Neural crest cell (in vitro differentiated cells): ENCODE measurements around the gene VGLL3. TPM values are rescaled to one million over a fixed set of nuclear protein-coding genes. Genes with fewer than 3 reads are reported as not detected.

Experiments used
- DNase-seq: peaks from one replicate; pipeline ENCODE4 v3.0.0; 2021; ENCODE audit warnings: low read depth, mixed read lengths, low spot score
- H3K27ac Mint-ChIP-seq: one replicate; pipeline ENCODE4 v1.8.0; 2021; ENCODE audit warnings: mild to moderate bottlenecking, mixed read lengths; ENCODE audit not compliant: unreplicated experiment
- H3K27me3 Mint-ChIP-seq: 2 replicates; pipeline ENCODE4 v1.8.0; 2021; ENCODE audit warnings: low read depth, mild to moderate bottlenecking, mixed read lengths
- H3K36me3 Mint-ChIP-seq: 2 replicates; pipeline ENCODE4 v1.8.0; 2021; ENCODE audit warnings: low read depth, mild to moderate bottlenecking, mixed read lengths
- H3K4me1 Mint-ChIP-seq: 2 replicates; pipeline ENCODE4 v1.8.0; 2021; ENCODE audit warnings: mixed read lengths
- H3K4me3 Mint-ChIP-seq: one replicate; pipeline ENCODE4 v1.8.0; 2021; ENCODE audit warnings: mild to moderate bottlenecking, mixed read lengths
- H3K9me3 Mint-ChIP-seq: 2 replicates; pipeline ENCODE4 v1.8.0; 2021; ENCODE audit warnings: mixed read lengths
- total RNA-seq: library from RNA; stranded (reverse); gene quantifications from 2 replicates; pipeline ENCODE4 v1.2.1, GENCODE V29; 2021
- TF ChIP-seq, protein P1 (sequence below): fragments of 200-600 bp; sonication (generic); conservative IDR thresholded peaks from 2 replicates; pipeline ENCODE4 v1.5.0; 2021; ENCODE audit warnings: antibody characterized with exemption, mild to moderate bottlenecking

Gene VGLL3
- total RNA-seq, 1 donor from 2014 or later, result 3.2 TPM

DNA sequence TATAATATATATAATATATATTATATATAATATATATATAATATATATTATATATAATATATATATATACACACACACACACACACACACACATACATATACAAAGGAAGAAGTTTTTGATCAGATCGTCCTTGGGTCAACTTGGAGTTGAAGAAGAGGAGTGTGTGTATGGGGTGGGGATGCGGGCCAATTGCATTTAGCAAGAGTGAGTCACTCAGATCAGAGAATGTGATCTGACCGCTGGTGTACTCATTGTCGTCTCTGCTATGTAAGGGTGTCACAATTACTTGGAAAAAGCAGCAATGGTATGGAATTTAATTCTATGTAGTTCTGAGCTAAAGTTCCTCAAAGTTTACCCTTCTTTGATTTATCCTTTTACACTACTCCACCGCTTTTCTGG, 4.6 kb upstream of the VGLL3 start:
- Mint-ChIP-seq H3K4me1 (no peaks in the 10 kb centered on the region), H3K27ac (no peak overlapping the region), H3K36me3 (no peaks in the 10 kb centered on the region), H3K4me3 (no peak overlapping the region), H3K9me3 (no peaks in the 10 kb centered on the region), H3K27me3 (peaks cover 7% of the 10 kb centered on the region)
- TF ChIP-seq, protein P1, sequence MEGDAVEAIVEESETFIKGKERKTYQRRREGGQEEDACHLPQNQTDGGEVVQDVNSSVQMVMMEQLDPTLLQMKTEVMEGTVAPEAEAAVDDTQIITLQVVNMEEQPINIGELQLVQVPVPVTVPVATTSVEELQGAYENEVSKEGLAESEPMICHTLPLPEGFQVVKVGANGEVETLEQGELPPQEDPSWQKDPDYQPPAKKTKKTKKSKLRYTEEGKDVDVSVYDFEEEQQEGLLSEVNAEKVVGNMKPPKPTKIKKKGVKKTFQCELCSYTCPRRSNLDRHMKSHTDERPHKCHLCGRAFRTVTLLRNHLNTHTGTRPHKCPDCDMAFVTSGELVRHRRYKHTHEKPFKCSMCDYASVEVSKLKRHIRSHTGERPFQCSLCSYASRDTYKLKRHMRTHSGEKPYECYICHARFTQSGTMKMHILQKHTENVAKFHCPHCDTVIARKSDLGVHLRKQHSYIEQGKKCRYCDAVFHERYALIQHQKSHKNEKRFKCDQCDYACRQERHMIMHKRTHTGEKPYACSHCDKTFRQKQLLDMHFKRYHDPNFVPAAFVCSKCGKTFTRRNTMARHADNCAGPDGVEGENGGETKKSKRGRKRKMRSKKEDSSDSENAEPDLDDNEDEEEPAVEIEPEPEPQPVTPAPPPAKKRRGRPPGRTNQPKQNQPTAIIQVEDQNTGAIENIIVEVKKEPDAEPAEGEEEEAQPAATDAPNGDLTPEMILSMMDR, result no peak
- no peak for DNase-seq

DNA sequence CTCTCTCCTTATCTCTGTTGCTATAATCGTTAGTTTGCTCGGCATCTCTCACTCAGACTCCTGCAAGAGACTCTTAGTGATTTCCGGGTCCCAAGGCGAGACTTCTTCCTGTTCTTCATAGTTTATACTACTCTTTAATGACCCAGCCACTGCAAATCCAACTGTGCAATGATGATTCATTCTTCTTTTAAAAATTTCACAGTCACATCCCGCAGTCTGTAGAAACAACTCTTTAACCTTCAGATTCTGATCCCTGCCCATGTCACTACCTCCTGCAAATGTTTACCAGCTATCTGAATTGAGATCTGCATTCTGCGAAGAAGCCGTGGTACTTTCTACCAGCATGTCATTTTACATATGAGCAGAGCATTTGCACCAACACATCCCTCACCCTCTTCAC, 2.8 kb upstream of the VGLL3 start:
- Mint-ChIP-seq H3K4me3 (peak overlapping the region; percentile 18), H3K27me3 (peaks cover 23% of the 10 kb centered on the region), H3K4me1 (peaks cover 7% of the 10 kb centered on the region), H3K9me3 (no peaks in the 10 kb centered on the region), H3K36me3 (no peaks in the 10 kb centered on the region), H3K27ac (no peak overlapping the region)
- TF ChIP-seq, protein P1, result no peak
- DNase-seq, result no peak

DNA sequence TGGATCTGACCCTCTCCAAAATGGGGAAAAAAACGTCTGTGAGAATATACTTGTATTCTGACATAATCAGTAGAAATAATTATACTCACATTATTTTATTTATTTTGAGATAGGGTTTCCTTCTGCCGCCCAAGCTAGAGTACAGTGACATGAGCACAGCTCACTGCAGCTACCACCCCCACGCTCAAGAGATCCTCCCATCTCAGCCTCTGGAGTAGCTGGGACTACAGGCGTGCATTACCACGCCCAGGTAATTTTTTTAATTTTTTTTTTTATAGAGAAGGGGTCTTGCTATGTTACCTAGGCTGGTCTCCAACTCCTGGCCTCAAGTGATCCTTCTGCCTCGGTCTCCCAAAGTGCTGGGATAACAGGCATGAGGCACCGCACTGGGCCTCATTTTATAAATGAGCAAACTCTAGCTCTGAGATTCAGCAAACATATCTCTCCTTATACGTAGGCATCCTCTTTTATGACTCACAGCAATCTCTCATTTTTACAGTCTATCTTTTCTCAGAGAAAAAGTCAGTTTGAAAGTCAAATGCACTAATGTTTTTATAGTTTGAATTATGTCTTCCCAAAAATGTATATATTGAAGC, 989 bp upstream of the VGLL3 start:
- Mint-ChIP-seq H3K4me1 (peaks cover 7% of the 10 kb centered on the region), H3K27me3 (peaks cover 29% of the 10 kb centered on the region), H3K9me3 (no peaks in the 10 kb centered on the region), H3K4me3 (peak overlapping the region; percentile 94), H3K36me3 (no peaks in the 10 kb centered on the region), H3K27ac (no peak overlapping the region)
- TF ChIP-seq, protein P1, result no peak
- no peak for DNase-seq

DNA sequence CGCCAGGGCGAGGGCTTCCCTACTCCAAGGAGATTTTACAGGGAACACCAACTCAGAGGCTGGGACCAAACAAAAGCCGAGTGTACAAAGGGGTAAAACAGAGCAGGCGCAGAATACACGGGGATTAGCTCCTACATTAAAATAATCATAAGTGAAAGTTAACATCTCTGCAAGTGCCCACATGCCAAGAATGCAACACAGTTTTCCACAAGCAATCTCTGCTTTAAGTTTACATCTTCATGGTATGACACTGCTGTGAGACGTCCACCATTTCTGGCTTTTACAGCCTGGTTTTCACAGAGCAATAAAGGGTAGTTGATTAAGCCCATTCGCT, 500 bp upstream of the VGLL3 start:
- Mint-ChIP-seq H3K27ac (peak overlapping the region; percentile 92), H3K4me1 (peaks cover 7% of the 10 kb centered on the region), H3K4me3 (peak overlapping the region; percentile 94), H3K9me3 (no peaks in the 10 kb centered on the region), H3K27me3 (peaks cover 29% of the 10 kb centered on the region), H3K36me3 (no peaks in the 10 kb centered on the region)
- DNase-seq, result no peak
- TF ChIP-seq, protein P1, result peak; percentile 16

DNA sequence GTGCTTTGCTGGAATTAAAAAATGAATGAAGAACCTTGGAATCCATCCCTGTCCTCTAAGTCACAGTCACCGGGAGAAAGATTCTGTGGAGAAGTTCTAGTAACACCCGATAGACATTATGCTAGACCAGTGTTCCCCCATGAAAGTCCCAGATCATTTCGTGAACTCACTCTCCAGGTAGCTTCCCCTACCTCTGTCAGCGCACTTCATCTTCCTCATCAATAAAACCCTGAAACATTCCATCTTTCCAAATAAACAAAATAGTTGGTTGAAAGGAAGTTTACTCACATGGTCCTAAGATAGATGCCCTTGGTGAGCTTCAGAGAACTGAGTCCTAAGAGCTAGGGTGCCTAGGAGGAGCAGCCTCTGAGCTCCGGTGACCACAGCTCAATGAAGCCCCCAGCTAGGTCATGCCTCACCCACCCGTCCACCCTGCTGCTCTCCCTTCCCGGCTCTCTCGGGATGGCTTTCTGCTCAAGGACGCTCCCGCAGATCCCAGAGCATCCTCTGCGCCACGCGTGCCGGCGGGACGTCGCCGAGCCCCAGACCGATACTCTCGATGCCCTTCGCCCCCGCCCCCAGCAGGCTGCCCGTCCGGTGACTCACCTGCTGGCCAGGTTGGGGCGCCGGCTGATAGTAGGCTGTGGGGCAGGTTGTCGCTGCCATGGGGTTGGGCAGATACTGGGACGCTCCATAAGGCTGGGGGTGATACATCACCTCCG, 776 bp downstream of the VGLL3 start:
- Mint-ChIP-seq H3K4me1 (peaks cover 7% of the 10 kb centered on the region), H3K9me3 (no peaks in the 10 kb centered on the region), H3K4me3 (peak overlapping the region; percentile 84), H3K27ac (no peak overlapping the region), H3K27me3 (peaks cover 29% of the 10 kb centered on the region), H3K36me3 (no peaks in the 10 kb centered on the region)
- TF ChIP-seq, protein P1, result no peak
- DNase-seq, result peak; percentile 14
